GM21423 (cell line): Measurements from ENCODE around the gene C12orf54.
A peak's percentile ranks its signal among the peaks of the same experiment; 100 is the strongest.
"Not testable (repeated sequence)": the region's sequence is repeated elsewhere in the genome, so short reads cannot be mapped to it uniquely, and the experiment has no call there.

Source experiments
- ATAC-seq: cut with Tn5 transposase; IDR thresholded peaks from one replicate; pipeline ENCODE4 v1.9.1; 2021; ENCODE audit warnings: mild to moderate bottlenecking, moderate library complexity; ENCODE audit not compliant: unreplicated experiment

Gene C12orf54

GRCh38 chr12:48482198-48482597 is at the start of gene C12orf54:
C12orf54 (plus strand) TSS chr12:48482498; CDS start chr12:48483297, 799 bp downstream.
- no peak for ATAC-seq

GRCh38 chr12:48434016-48434415 is 48.3 kb upstream of the C12orf54 start:
- ATAC-seq, result not testable (repeated sequence)

DNA sequence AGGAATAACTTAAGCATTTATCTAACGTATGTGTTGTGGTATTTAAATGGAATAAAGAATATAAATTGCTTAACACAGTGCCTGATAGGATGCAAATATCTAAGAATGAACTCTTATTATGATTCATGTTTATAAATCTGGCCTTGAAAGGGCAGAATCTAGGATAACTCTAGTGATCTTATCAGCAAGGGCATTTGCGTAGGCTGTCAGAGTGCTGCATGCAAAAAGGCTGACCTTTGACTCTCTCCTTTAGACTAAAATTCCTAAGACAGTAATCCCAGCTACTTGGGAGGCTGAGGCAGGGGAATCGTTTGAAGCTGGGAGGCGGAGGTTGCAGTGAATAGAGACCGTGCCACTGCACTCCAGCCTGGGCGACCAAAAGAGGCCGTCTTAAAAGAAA is 41.2 kb upstream of the C12orf54 start:
- no peak for ATAC-seq

GRCh38 chr12:48442179-48442847 is 40.0 kb upstream of the C12orf54 start:
- no peak for ATAC-seq

DNA sequence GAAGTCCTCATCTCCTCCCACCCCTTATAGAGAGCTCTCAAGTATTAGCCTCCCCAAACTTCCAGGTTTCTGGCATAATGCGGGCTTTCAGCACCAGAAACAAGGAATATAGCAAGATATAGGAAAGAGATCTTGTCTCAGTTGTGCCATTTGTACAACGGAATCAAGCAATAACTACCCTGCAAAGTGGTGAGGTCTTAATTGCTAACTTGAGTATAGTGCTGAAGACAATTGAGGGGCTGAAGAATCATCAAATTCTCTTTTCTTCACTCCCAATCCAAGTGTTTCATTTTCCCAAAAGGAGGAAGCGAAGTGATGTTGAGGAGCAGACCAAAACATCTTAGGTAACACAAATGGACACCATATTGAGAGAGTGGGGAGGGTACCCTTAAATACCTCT is 36.8 kb upstream of the C12orf54 start:
- ATAC-seq, result no peak

GRCh38 chr12:48446161-48446776 is 36.0 kb upstream of the C12orf54 start:
- no peak for ATAC-seq

DNA sequence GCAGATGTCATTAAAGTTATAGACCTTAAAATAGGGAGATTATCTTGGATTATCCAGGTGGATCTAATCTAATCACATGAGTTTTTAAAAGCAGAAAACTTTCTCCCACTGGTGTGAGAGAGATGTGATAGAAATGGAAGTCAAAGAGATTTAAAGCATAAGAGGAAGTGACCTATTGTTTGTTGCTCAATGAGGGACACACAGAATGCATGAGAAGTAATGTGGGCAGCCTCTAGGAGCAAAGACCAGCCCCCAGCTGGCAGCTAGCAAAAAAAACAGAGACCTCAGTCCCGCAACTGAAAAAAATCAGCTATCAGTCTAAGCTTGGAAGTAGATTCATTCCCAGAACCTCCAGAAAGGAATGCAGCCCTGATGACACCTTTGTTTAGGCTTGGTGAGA is 34.5 kb upstream of the C12orf54 start:
- no peak for ATAC-seq

- no peak for ATAC-seq
Observed at GRCh38 chr12:48451372-48451771, 30.9 kb upstream of the C12orf54 start.

DNA sequence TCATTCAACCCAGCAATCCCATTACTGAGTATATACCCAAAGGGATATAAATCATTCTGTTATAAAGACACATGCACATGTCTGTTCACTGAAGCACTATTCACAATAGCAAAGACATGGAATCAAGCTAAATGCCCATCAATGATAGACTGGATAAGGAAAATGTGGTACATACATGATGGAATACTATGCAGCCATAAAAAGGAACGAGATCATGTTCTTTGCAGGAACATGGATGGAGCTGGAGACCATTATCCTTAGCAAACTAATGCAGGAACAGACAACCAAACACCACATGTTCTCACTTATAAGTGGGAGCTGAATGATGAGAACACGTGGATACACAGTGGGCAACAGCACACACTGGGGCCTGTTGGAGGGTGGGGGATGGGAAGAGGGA is 29.3 kb upstream of the C12orf54 start:
- not testable (repeated sequence) for ATAC-seq

GRCh38 chr12:48454667-48455066 is 27.6 kb upstream of the C12orf54 start:
- ATAC-seq, result no peak

GRCh38 chr12:48455116-48455515 is 27.2 kb upstream of the C12orf54 start:
- ATAC-seq, result no peak

DNA sequence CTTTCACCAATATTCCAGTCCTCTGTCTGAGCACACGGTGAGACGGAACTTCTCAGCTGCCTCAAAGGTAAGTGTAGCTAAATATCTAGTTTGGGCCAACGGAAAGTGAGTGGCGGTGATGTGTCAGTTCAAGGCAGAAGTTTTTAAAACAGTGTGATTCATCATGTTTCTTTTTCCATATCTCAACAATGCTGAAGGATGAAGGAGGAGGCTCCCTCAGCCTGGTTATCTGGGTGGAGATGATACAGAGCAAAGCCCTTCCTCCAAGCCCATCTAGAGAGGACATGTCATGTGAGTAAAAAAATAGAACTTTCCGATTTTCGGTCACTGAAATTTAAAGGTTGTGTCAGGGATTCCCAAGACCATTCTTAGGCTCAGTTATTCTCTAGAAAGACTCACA is 23.0 kb upstream of the C12orf54 start:
- no peak for ATAC-seq

GRCh38 chr12:48469027-48469426 is 13.3 kb upstream of the C12orf54 start:
- not testable (repeated sequence) for ATAC-seq

DNA sequence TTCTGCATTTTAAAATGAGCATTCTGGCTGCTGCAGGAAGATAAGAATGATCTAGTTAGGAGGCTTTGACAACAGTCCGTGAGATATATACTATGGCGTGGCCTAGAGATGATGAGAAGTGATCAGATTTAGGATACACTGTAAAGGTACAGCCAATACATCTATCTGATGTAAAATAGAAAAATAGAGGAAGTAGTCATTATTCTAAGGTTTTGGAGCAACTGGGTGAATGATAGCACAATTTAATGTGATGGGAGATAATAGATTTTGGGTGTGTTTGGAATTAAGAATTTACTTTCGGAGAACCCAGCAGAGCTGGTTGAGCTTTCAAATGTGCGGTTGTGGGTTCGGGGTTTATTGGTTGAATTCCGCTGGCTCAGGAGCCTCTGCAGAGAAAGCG is 10.0 kb upstream of the C12orf54 start, which contains the start of gene ANP32D:
ANP32D (plus strand) TSS at position 301 of the 400 bp plus-strand sequence. CDS start 106 bp downstream, outside the sequence.
- no peak for ATAC-seq

GRCh38 chr12:48473061-48473460 is 9.2 kb upstream of the C12orf54 start:
- no peak for ATAC-seq

DNA sequence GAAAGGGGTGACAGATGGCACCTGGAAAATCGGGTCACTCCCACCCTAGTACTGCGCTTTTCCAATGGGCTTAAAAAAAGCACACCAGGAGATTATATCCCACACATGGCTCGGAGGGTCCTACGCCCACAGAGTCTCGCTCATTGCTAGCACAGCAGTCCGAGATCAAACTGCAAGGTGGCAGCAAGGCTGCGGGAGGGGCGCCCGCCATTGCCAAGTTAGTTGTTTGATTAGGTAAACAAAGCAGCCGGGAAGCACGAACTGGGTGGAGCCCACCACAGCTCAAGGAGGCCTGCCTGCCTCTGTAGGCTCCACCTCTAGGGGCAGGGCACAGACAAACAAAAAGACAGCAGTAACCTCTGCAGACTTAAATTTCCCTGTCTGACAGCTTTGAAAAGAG is 7.8 kb upstream of the C12orf54 start:
- ATAC-seq, result not testable (repeated sequence)

DNA sequence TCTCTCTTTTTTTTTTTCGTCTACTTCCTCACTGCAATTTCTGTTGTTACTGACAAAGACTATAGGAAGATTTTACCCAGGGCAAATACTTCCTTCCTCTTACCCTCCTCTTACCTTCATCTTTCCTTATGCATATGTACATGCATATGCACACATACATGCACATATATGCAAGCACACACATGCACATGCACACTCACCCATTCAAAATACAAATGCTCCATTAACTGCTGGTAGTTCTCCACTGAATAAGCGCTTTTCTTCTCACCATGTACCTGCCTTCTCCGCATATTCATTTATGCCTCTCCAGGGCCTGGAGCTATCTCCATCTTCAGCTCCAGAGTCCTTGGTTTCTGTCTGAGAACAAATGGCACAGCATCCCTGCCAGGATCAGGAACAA is 632 bp downstream of the C12orf54 start:
- no peak for ATAC-seq

- ATAC-seq, result no peak
Observed at GRCh38 chr12:48486261-48486660, 4.0 kb downstream of the C12orf54 start.

DNA sequence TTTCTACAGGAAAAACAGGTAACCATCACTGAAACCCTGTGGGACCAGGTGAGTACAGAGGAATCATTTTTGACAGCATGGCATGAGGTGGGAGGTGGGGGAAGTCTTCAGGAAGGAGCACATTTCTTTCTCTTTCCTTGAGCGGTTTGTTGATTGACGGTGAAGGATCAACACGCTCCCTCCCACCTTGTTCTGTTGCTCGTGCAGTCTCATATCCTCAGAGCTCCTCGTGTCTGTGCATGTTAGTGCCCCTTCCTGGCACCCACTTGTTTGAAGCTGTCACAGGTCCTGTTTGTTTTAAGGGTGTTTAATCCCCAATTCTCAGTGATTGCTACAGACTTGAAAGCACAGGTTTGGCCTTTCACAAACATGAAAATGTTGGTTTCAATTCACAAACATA is 4.4 kb downstream of the C12orf54 start:
- ATAC-seq, result no peak

- ATAC-seq, result peak; percentile 73
Observed at GRCh38 chr12:48489012-48489411, 6.7 kb downstream of the C12orf54 start.

DNA sequence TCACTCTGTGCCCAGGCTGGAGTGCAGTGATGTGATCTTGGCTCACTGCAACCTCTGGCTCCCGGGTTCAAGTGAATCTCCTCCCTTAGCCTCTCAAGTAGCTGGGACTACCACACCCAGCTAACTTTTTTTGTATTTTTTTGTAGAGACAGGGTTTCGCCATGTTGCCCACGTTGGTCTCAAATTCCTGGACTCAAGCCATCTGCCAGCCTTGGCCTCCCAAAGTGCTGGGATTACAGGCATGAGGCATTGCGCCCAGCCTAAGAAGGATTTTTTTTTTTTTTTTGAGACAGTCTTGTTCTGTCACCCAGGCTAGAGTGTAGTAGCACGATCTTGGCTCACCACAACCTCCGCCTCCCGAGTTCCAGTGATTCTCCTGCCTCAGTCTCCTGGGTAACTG is 7.2 kb downstream of the C12orf54 start:
- not testable (repeated sequence) for ATAC-seq

DNA sequence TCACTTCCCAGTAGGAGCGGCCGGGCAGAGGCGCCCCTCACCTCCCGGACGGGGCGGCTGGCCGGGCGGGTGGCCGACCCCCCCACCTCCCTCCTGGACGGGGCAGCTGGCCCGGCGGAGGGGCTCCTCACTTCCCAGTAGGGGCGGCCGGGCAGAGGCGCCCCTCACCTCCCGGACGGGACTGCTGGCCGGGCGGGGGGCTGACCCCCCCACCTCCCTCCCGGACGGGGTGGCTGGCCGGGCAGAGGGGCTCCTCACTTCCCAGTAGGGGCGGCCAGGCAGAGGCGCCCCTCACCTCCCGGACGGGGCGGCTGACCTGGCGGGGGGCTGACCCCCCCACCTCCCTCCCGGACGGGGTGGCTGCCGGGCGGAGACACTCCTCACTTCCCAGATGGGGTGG is 18.0 kb downstream of the C12orf54 start:
- not testable (repeated sequence) for ATAC-seq
